ENCODE data around the gene CLASP1. TPM values are rescaled to one million over a fixed set of nuclear protein-coding genes. Genes with fewer than 3 reads are reported as not detected.
"Not testable (repeated sequence)": the region's sequence is repeated elsewhere in the genome, so short reads cannot be mapped to it uniquely, and the experiment has no call there.

CLASP1 gene
- total and polyA plus RNA-seq, 7 donors = 2.4 to 117 (median 53.9) TPM

DNA sequence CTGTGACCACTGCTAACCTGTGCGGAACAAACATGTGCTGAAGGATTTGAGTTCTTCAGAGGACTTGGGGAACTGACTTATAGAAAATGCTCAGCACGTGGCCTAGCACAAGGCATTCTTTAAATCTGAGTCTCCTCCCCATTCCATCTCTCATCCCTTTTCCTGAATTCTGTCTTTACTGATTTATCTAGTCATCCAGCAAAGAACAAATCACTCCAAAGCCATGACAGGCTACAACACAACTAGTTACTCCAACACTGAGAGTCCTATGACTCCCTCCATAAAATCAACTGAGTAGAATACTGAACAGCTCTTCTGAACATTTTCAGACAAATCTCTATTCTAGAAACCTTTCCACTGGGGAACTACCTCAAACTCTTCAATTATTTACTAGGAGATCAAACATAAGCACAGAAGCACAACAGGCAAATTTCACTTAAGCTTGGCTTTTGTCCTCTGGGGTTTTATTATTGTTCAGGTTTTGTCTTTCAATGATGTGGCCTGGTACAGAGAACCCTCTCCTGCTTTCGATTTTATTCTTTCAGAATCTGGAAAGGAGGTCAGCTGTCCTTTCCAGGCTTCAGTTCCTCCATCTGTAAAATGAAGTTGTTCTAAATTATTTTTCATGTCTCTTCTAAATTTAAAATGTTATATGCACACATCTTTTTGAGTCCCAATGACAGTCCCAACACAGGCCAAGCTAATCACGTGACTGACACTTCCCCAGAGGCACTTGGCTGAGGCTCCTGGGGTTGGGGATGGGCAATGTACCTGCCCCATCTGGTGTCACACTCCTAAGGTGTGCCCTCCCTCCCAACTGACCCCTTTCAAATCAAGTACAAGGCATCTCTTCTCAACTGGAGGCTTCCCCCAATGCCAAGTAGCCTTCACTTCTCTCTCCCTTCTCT lies 86.7 kb downstream of the CLASP1 start:
- intact Hi-C loops (cut with DNase I) = no loop called here
- no peak overlapping the region for H3K4me3 ChIP-seq
- no peak for DNase-seq
- no peaks in the 10 kb centered on the region for H3K36me3 ChIP-seq
- no peak overlapping the region for H3K27ac ChIP-seq
- no peaks in the 10 kb centered on the region for H3K27me3 ChIP-seq
- no peaks in the 10 kb centered on the region for H3K9me3 ChIP-seq
- whole genome bisulfite sequencing, 2 donors = 92% methylated on average over 4 of the region's 4 CpGs
- TF ChIP-seq, protein P1, sequence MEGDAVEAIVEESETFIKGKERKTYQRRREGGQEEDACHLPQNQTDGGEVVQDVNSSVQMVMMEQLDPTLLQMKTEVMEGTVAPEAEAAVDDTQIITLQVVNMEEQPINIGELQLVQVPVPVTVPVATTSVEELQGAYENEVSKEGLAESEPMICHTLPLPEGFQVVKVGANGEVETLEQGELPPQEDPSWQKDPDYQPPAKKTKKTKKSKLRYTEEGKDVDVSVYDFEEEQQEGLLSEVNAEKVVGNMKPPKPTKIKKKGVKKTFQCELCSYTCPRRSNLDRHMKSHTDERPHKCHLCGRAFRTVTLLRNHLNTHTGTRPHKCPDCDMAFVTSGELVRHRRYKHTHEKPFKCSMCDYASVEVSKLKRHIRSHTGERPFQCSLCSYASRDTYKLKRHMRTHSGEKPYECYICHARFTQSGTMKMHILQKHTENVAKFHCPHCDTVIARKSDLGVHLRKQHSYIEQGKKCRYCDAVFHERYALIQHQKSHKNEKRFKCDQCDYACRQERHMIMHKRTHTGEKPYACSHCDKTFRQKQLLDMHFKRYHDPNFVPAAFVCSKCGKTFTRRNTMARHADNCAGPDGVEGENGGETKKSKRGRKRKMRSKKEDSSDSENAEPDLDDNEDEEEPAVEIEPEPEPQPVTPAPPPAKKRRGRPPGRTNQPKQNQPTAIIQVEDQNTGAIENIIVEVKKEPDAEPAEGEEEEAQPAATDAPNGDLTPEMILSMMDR (IDR thresholded peaks at IDR 0.05) = no peak
- TF ChIP-seq EP300 (IDR thresholded peaks at IDR 0.05) (no peak), POLR2AphosphoS5 (IDR thresholded peaks at IDR 0.05) (no peak), POLR2A (IDR thresholded peaks at IDR 0.05) (no peak)
- peaks cover 0 to 31% (median 26%) of the 10 kb centered on the region in 4 donors for H3K4me1 ChIP-seq

DNA sequence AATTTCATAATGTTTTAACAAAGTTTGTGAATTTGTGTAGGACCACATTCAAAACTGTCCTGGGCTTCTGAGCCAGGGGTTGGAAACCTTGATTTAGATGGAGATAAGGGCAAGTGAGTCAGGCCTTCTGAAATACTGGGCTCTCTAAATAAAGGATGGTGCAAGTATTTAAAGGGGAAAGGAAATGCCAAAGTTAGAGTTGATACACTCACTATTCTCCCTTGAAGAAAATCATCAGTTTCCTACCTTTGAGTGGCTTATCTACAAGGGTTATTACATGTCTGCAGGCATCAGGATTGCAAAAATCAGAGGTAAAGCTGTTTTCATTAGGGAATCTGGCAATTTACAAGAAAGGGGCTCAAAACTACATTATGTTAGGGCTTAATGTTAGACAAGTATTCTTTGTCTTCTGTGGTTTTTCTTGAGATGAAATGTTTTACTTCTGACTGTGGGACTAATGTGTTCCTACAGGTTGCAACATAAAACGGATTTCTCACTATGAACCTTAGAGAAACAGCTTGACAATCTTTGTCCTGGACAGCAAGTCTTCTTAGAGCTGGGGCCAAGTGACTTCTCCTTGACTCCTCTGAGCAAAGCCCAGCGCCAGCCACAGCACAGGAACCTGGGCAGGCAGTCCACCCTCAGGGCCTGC lies 87.5 kb downstream of the CLASP1 start:
- TF ChIP-seq POLR2AphosphoS5 (IDR thresholded peaks at IDR 0.05) (no peak), EP300 (IDR thresholded peaks at IDR 0.05) (no peak), POLR2A (IDR thresholded peaks at IDR 0.05) (no peak)
- TF ChIP-seq, protein P1 (IDR thresholded peaks at IDR 0.05) = no peak
- H3K4me1 ChIP-seq = peaks cover 0 to 23% (median 20%) of the 10 kb centered on the region in 4 donors
- H3K27ac ChIP-seq = no peak overlapping the region
- H3K9me3 ChIP-seq = no peaks in the 10 kb centered on the region
- H3K27me3 ChIP-seq = no peaks in the 10 kb centered on the region
- intact Hi-C loops (cut with DNase I) = no loop called here
- WGBS, 2 donors = 87 to 94% methylated on average over 2 of the region's 2 CpGs
- no peaks in the 10 kb centered on the region for H3K36me3 ChIP-seq
- no peak for DNase-seq
- H3K4me3 ChIP-seq = no peak overlapping the region

DNA sequence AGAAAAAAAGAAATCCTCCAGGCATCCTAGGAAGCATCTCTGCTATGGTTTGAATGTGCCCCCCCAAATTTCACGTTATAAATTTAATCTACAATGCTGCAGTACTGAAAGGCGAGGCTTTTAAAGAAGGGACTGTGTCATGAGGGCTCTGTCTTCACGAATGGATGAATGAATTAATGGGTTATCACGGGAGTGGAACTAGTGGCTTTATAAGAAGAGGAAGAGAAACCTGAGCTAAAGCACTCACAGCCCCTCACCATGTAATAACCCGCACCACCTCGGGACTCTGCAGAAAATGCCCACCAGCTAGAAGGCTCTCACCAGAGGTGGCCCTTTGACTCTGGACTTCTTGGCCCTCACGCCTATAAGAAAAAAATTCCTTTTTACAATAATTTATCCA lies 90.9 kb downstream of the CLASP1 start:
- H3K27me3 ChIP-seq = no peaks in the 10 kb centered on the region
- H3K4me1 ChIP-seq = peaks cover 0 to 14% (median 9%) of the 10 kb centered on the region in 4 donors
- H3K9me3 ChIP-seq = no peaks in the 10 kb centered on the region

DNA sequence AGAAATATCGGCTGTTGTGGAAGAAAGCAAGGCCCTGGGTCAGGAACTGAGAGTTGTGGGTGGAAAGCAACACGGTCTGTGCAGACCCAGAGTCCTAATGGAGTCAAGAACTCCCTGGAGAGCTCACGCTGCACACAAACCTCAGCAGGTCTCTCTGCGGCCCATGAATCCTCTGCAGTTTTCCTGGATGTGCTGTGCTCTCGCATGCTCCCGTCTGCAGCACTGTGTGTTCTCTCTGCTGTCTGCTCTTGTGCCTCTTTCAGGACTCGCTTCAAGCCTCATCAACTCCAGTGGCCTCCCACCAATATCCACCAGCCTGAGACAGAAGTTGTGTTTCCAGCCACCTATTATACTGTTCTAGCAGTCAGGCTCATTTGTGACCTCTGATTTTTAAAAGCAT lies 94.3 kb downstream of the CLASP1 start:
- Histone ChIP-seq H3K4me1 (peaks cover 0 to 9% (median 3%) of the 10 kb centered on the region in 4 donors), H3K27ac (no peak overlapping the region), H3K9me3 (no peaks in the 10 kb centered on the region), H3K4me3 (no peak overlapping the region), H3K36me3 (no peaks in the 10 kb centered on the region), H3K27me3 (no peaks in the 10 kb centered on the region)
- TF ChIP-seq, protein P1 (IDR thresholded peaks at IDR 0.05) = no peak
- no peak for TF ChIP-seq EP300 (IDR thresholded peaks at IDR 0.05)
- TF ChIP-seq POLR2A (IDR thresholded peaks at IDR 0.05) = no peak
- TF ChIP-seq POLR2AphosphoS5 (IDR thresholded peaks at IDR 0.05) = no peak
- intact Hi-C loops (cut with DNase I) = no loop called here
- no peak for DNase-seq
- 91 to 92% methylated on average over 7 of the region's 7 CpGs for WGBS, 2 donors

More for the DNA sequence above, 90.9 kb downstream of the CLASP1 start:
- intact Hi-C loops (cut with DNase I) = no loop called here
- DNase-seq = no peak
- Histone ChIP-seq H3K36me3 (no peaks in the 10 kb centered on the region), H3K27ac (no peak overlapping the region), H3K4me3 (no peak overlapping the region)
- 81 to 90% methylated on average over 7 of the region's 7 CpGs for WGBS, 2 donors
- no peak for TF ChIP-seq EP300 (IDR thresholded peaks at IDR 0.05)
- no peak for TF ChIP-seq POLR2AphosphoS5 (IDR thresholded peaks at IDR 0.05)
- no peak for TF ChIP-seq POLR2A (IDR thresholded peaks at IDR 0.05)
- TF ChIP-seq, protein P1 (IDR thresholded peaks at IDR 0.05) = no peak

DNA sequence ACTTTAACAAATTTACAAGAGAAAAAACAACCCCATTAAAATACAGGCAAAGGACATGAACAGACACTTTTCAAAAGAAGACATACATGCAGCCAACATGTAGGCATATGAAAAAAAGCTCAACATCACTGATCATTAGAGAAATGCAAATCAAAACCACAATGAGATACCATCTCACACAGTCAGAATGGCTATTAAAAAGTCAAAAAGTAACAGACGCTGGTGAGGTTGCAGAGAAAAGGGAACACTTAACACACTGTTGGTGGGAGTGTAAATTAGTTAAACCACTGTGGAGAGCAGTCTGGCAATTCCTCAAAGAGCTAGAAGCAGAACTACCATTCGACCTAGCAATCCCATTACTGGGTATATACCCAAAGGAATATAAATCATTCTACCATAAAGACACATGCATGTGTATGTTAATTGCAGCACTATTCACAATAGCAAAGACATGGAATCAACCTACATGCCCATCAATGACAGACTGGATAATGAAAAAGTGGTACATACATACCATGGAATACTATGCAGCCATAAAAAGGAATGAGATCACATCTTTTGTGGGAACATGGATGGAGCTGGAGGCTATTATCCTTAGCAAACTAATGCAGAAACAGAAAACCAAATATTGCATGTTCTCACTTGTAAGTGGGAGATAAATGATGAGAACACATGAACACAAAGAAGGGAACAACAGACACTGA lies 96.6 kb downstream of the CLASP1 start:
- H3K4me1 ChIP-seq = peaks cover 0 to 14% (median 3%) of the 10 kb centered on the region in 4 donors
- H3K27ac ChIP-seq; H3K9me3 ChIP-seq; H3K36me3 ChIP-seq; DNase-seq; H3K4me3 ChIP-seq; H3K27me3 ChIP-seq; intact Hi-C loops (cut with DNase I): not testable (repeated sequence)
- 59 to 92% methylated on average over 2 of the region's 2 CpGs for WGBS, 2 donors

Data from sigmoid colon (tissue), 7 donors.